ENCODE measurements around the gene DNAL1. TPM values are rescaled to one million over a fixed set of nuclear protein-coding genes. Genes with fewer than 3 reads are reported as not detected.

The DNAL1 gene
- total RNA-seq, 6 experiments from 2014 or later, result 13.0 to 17.7 (median 14.7) TPM

DNA sequence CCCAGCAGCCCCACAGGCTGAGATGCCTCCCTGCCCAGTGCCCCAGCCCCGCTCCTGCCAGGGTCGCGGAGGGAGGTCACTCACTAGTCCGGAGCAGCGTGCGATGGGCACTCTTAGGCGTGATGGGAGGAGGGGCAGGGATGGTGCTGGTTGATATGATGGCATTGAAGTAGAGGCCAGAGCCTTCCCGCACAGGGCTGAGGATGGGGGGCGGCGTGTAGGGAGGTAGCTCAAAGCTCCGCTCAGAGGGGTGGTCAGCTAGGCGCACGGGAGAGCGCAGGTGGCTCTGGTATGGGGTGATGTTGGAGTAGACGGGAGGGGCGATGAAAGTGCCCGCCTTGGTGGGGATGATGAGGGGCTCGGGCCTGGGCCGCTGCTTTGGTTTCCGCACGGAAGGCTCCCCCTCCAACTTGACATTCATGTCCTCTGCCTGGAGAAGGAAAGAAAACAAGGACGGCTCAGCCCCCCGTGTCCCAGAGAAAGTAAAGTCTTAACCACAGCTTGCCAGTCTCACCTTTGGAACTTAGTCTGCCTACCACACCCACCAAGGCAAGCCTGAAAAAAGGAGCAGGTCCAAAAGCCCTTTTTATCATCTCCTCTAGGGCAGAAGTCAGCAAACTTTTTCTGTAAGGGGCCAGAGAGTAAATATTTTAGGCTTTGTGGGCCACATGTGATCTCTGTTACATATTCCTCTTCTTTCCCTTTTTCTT lies 84.9 kb downstream of the DNAL1 start:
- no peak for DNase-seq
- no peak for TF ChIP-seq CTCF (IDR thresholded peaks at IDR 0.05)
- peak overlapping the region; percentile 23; the same call in 1 of the 2 replicates for H3K27ac Mint-ChIP-seq
- peaks cover 30% of the 10 kb centered on the region for H3K36me3 Mint-ChIP-seq (ENCODE audit: low read depth)
- H3K27me3 Mint-ChIP-seq (ENCODE audit: insufficient read depth), result peaks cover 7% of the 10 kb centered on the region
- peaks cover 37% of the 10 kb centered on the region for H3K4me1 Mint-ChIP-seq (ENCODE audit: low read depth)
- H3K9me3 Mint-ChIP-seq, result no peaks in the 10 kb centered on the region
- H3K4me3 Mint-ChIP-seq, result no peak overlapping the region

- no peak for DNase-seq
- Mint-ChIP-seq H3K27ac (no peak overlapping the region), H3K36me3 (ENCODE audit: low read depth) (peaks cover 25% of the 10 kb centered on the region; the same call in 1 of the 2 replicates), H3K4me3 (no peak overlapping the region), H3K27me3 (ENCODE audit: insufficient read depth) (peaks cover 7% of the 10 kb centered on the region; the same call in 1 of the 2 replicates), H3K9me3 (no peaks in the 10 kb centered on the region), H3K4me1 (ENCODE audit: low read depth) (peaks cover 23% of the 10 kb centered on the region)
- TF ChIP-seq CTCF (IDR thresholded peaks at IDR 0.05), result no peak
Measured at GRCh38 chr14:73731111-73731510, 86.3 kb downstream of the DNAL1 start.

DNA sequence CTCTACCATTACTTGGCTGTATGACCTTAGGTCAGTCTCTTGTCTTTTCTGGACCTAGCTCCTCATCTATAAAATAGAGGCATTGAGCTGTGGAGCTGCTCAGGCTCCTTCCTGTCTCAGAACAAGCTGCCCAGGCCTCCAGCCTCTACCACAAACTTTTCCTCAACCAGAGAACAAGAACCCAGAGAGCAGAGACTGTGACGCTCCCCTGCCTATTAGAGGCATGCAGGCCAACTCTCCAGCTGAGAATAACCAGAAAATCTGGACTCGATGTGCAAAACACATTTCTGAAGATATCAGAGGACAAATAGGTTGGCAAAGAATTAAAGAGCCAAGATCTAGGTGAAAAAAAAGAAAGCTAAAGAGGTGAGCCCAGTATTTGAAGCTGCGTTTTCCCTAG lies 87.2 kb downstream of the DNAL1 start:
- 0 out of 2 replicates have a peak overlapping the region, but pooled peaks have one; percentile 19 for H3K27ac Mint-ChIP-seq
- peaks cover 7% of the 10 kb centered on the region; the same call in 1 of the 2 replicates for H3K27me3 Mint-ChIP-seq (ENCODE audit: insufficient read depth)
- no peaks in the 10 kb centered on the region for H3K9me3 Mint-ChIP-seq
- peaks cover 28% of the 10 kb centered on the region; the same call in 1 of the 2 replicates for H3K36me3 Mint-ChIP-seq (ENCODE audit: low read depth)
- no peak for TF ChIP-seq CTCF (IDR thresholded peaks at IDR 0.05)
- peaks cover 17% of the 10 kb centered on the region for H3K4me1 Mint-ChIP-seq (ENCODE audit: low read depth)
- no peak for DNase-seq
- no peak overlapping the region for H3K4me3 Mint-ChIP-seq

GRCh38 chr14:73736842-73737241 lies 92.1 kb downstream of the DNAL1 start:
- Mint-ChIP-seq H3K4me3 (no peak overlapping the region), H3K27ac (no peak overlapping the region), H3K4me1 (ENCODE audit: low read depth) (peaks cover 21% of the 10 kb centered on the region), H3K36me3 (ENCODE audit: low read depth) (peaks cover 10% of the 10 kb centered on the region; the same call in 1 of the 2 replicates), H3K9me3 (no peaks in the 10 kb centered on the region), H3K27me3 (ENCODE audit: insufficient read depth) (no peaks in the 10 kb centered on the region; the same call in 1 of the 2 replicates)
- TF ChIP-seq CTCF (IDR thresholded peaks at IDR 0.05), result no peak
- DNase-seq, result no peak

DNA sequence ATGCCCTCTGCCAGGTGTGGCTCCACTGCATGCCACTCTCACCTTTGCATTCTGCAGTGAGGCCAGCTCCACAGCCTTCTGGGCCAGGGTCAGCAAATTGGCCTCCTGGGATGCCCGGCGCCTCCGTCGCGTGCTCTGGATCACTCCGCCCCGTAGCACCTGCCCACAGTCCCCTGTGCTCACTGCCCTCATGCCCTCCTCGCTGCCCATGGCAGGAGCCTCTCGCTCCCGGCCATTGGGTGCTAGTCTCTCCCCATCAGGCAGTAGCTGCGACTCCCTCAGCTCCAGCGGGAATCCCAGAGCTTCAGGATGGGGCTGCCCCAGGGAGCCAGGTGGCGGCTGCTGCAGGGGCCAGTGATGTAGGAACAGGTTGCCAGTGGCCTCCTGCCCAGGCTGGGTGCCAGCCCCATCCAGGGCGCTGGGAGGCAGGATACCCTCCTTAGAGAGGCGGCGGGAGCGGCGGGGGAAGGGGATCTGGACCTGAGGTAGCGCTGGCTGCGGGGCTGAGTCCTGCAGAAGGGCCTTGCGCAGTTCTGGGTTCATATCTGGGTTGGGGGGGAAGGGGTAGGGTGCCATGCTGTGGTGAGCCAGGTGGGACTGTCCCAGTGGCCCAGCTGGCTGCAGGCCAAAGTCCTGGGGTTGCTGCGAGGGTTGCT lies 93.9 kb downstream of the DNAL1 start:
- Mint-ChIP-seq H3K9me3 (no peaks in the 10 kb centered on the region), H3K27me3 (ENCODE audit: insufficient read depth) (no peaks in the 10 kb centered on the region; the same call in 1 of the 2 replicates), H3K4me3 (no peak overlapping the region), H3K27ac (no peak overlapping the region), H3K36me3 (ENCODE audit: low read depth) (peaks cover 6% of the 10 kb centered on the region; the same call in 1 of the 2 replicates), H3K4me1 (ENCODE audit: low read depth) (peaks cover 39% of the 10 kb centered on the region)
- no peak for DNase-seq
- TF ChIP-seq CTCF (IDR thresholded peaks at IDR 0.05), result no peak
